ENCODE results near the gene PRR7. TPM values are rescaled to one million over a fixed set of nuclear protein-coding genes. Genes with fewer than 3 reads are reported as not detected.

Gene PRR7
- polyA plus RNA-seq, 3 donors: 1.8 to 17.4 (median 2.1) TPM

DNA sequence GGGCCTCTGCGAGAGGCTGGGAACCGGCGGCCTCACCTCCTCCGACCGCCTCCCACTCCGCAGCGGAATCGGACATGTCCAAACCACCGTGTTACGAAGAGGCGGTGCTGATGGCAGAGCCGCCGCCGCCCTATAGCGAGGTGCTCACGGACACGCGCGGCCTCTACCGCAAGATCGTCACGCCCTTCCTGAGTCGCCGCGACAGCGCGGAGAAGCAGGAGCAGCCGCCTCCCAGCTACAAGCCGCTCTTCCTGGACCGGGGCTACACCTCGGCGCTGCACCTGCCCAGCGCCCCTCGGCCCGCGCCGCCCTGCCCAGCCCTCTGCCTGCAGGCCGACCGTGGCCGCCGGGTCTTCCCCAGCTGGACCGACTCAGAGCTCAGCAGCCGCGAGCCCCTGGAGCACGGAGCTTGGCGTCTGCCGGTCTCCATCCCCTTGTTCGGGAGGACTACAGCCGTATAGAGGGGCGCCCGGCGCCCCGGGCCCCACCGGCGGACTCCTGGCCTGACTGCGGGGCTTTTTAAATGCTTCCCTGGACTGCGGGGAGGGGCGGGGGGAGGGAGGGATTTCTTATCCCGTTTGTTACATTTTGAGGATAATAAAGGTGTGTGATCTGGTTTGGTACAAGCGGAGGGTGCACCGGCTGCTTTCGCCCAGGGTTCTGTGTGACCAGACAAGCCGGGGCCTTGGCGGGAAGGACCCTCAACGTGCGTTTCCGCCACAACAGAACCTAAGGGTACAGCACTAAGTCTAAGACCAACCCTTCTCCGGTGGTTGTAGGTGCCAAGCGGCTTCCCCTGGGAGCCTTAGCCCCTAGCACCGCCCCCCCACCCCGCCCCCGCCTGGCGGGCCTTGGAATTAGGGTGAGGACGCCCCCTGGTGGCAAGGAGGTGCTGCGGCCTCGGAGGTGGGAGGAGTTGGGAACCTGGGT, 9.3 kb downstream of the PRR7 start:
- intact Hi-C loops (cut with micrococcal nuclease): loop anchor here (1.0 to 5.0 kb wide), 7 partner anchors 27 to 149 kb away; partner anchors contain the start of genes GRK6 (in 1 of the 2) and PDLIM7 (in 1 of the 2)
- H3K9me3 ChIP-seq (replicated peaks in 1 of 2; ENCODE audit: control insufficient read depth in 1 of 2, insufficient read depth in 1 of 2, low read length in 2 of 2): no peaks in the 10 kb centered on the region
- H3K4me3 ChIP-seq (replicated peaks in 1 of 3; ENCODE audit: low read depth in 2 of 3, low read length in 3 of 3): peak overlapping the region; percentile 35 to 77 (median 38)
- peaks cover 36 to 43% of the 10 kb centered on the region in 2 donors for H3K4me1 ChIP-seq (ENCODE audit: control insufficient read depth in 1 of 2, insufficient read depth in 2 of 2, low read length in 2 of 2)
- Mint-ChIP-seq H3K9me3 (peaks cover 0 to 9% (median 0%) of the 10 kb centered on the region in 7 donors), H3K4me3 (peak overlapping the region; percentile 78 to 84), H3K27me3 (ENCODE audit: low read depth in 3 of 3) (peaks cover 25 to 39% (median 30%) of the 10 kb centered on the region in 3 donors), H3K27ac (peak overlapping the region; percentile 69 to 88 (median 83)), H3K4me1 (peaks cover 25% of the 10 kb centered on the region), H3K36me3 (peaks cover 0 to 5% of the 10 kb centered on the region in 2 donors)
- TF ChIP-seq CTCF (IDR thresholded peaks at IDR 0.05): peak; percentile 99
- H3K36me3 ChIP-seq (replicated peaks in 1 of 2; ENCODE audit: control insufficient read depth in 1 of 2, insufficient read depth in 2 of 2, low read length in 2 of 2): no peaks in the 10 kb centered on the region
- no peaks in the 10 kb centered on the region for H3K79me2 ChIP-seq (ENCODE audit: insufficient read depth, low read length)
- peak overlapping the region in 1 of 2 donors; percentile 34 for H3K27ac ChIP-seq (ENCODE audit: low read depth in 1 of 2, low read length in 2 of 2)
- H4K20me1 ChIP-seq (ENCODE audit: insufficient read depth, low read length): peaks cover 9% of the 10 kb centered on the region
- peaks cover 0 to 24% of the 10 kb centered on the region in 2 donors for H3K27me3 ChIP-seq (ENCODE audit: control insufficient read depth in 2 of 2, insufficient read depth in 2 of 2, low read length in 2 of 2)
- H3K9ac ChIP-seq (ENCODE audit: insufficient read depth, low read length, poor library complexity, severe bottlenecking): peak overlapping the region; percentile 69
- peak; percentile 81 to 92 (median 91) for DNase-seq
- WGBS (ENCODE audit: insufficient coverage): under 1% methylated on average over 64 of the region's 76 CpGs
- H3K4me2 ChIP-seq (replicated peaks; ENCODE audit: extremely low read depth, low read length, poor library complexity, severe bottlenecking): peak overlapping the region; percentile 86
- peak overlapping the region; percentile 61 for H2AFZ ChIP-seq (ENCODE audit: insufficient read depth, low read depth, low read length, poor library complexity, severe bottlenecking)

DNA sequence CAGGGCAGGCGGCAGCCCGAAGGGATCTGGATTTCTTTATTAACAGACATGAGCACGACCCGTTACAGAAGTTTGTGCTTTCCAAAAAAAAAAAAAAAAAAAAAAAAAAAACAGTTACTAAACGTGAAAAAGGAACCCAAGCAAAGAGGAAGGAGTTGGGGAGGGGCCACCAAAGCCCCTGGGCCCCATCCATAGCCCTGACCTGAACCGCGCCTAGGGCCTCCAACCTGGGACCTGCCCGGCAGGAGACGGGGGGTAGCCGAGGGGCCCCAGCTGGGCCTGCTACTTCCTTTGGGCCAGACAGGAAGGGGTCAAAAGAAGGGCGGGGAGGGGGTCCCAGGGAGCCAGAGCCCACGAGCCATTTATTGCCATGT, 10.0 kb downstream of the PRR7 start:
- Mint-ChIP-seq H3K4me1 (peaks cover 29% of the 10 kb centered on the region), H3K27ac (peak overlapping the region in 5 of 7 donors; percentile 72 to 86 (median 79)), H3K27me3 (ENCODE audit: low read depth in 3 of 3) (peaks cover 23 to 38% (median 29%) of the 10 kb centered on the region in 3 donors), H3K4me3 (peak overlapping the region; percentile 78 to 84), H3K36me3 (peaks cover 2 to 8% of the 10 kb centered on the region in 2 donors), H3K9me3 (peaks cover 0 to 13% (median 0%) of the 10 kb centered on the region in 7 donors)
- Histone ChIP-seq H3K4me2 (replicated peaks; ENCODE audit: extremely low read depth, low read length, poor library complexity, severe bottlenecking) (peak overlapping the region; percentile 86), H4K20me1 (ENCODE audit: insufficient read depth, low read length) (peaks cover 9% of the 10 kb centered on the region), H3K9ac (ENCODE audit: insufficient read depth, low read length, poor library complexity, severe bottlenecking) (peak overlapping the region; percentile 69), H3K4me1 (ENCODE audit: control insufficient read depth in 1 of 2, insufficient read depth in 2 of 2, low read length in 2 of 2) (peaks cover 40 to 48% of the 10 kb centered on the region in 2 donors), H3K27me3 (ENCODE audit: control insufficient read depth in 2 of 2, insufficient read depth in 2 of 2, low read length in 2 of 2) (peaks cover 0 to 24% of the 10 kb centered on the region in 2 donors), H3K4me3 (replicated peaks in 1 of 3; ENCODE audit: low read depth in 2 of 3, low read length in 3 of 3) (peak overlapping the region in 1 of 3 experiments; percentile 77), H3K9me3 (replicated peaks in 1 of 2; ENCODE audit: control insufficient read depth in 1 of 2, insufficient read depth in 1 of 2, low read length in 2 of 2) (no peaks in the 10 kb centered on the region), H3K27ac (ENCODE audit: low read depth in 1 of 2, low read length in 2 of 2) (no peak overlapping the region), H3K36me3 (replicated peaks in 1 of 2; ENCODE audit: control insufficient read depth in 1 of 2, insufficient read depth in 2 of 2, low read length in 2 of 2) (no peaks in the 10 kb centered on the region), H2AFZ (ENCODE audit: insufficient read depth, low read depth, low read length, poor library complexity, severe bottlenecking) (no peak overlapping the region), H3K79me2 (ENCODE audit: insufficient read depth, low read length) (no peaks in the 10 kb centered on the region)
- intact Hi-C loops (cut with micrococcal nuclease): loop anchor here (2.0 to 5.0 kb wide), 3 partner anchors 38 to 149 kb away; partner anchors contain the start of gene PDLIM7 (in 1 of the 2)
- DNase-seq: no peak
- 18% methylated on average over 3 of the region's 12 CpGs for WGBS (ENCODE audit: insufficient coverage)
- peak; percentile 45 for TF ChIP-seq CTCF (IDR thresholded peaks at IDR 0.05)
